Activated CD4-positive, alpha-beta T cell treated with anti-CD3 and anti-CD28 coated beads for 4 hours (primary cell): ENCODE data around the gene CREB3.

Source experiments
- DNase-seq, 2 donors: peaks; one replicate each; pipeline ENCODE4 v3.0.0-alpha.2; 2020

CREB3 gene

GRCh38 chr9:35702696-35703095, 29.8 kb upstream of the CREB3 start:
- no peak for DNase-seq

- no peak for DNase-seq
Observed at GRCh38 chr9:35703906-35704672, 28.4 kb upstream of the CREB3 start.

- DNase-seq: no peak
Observed at GRCh38 chr9:35705372-35705771, 27.1 kb upstream of the CREB3 start.

GRCh38 chr9:35705836-35706430, 26.5 kb upstream of the CREB3 start:
- DNase-seq: no peak

- DNase-seq: no peak
Observed at GRCh38 chr9:35706951-35707350, 25.5 kb upstream of the CREB3 start.

- DNase-seq: no peak
Observed at GRCh38 chr9:35708146-35708545, 24.3 kb upstream of the CREB3 start.

- no peak for DNase-seq
Observed at GRCh38 chr9:35710818-35711500, 21.5 kb upstream of the CREB3 start.

- DNase-seq: no peak
Observed at GRCh38 chr9:35711501-35712428, 20.7 kb upstream of the CREB3 start.

- no peak for DNase-seq
Observed at GRCh38 chr9:35712762-35713400, 19.6 kb upstream of the CREB3 start.

GRCh38 chr9:35713578-35713977, 18.9 kb upstream of the CREB3 start:
- DNase-seq: no peak

GRCh38 chr9:35714123-35714522, 18.3 kb upstream of the CREB3 start:
- no peak for DNase-seq

- DNase-seq: no peak
Observed at GRCh38 chr9:35714579-35715252, 17.8 kb upstream of the CREB3 start.

GRCh38 chr9:35716230-35716629, 16.2 kb upstream of the CREB3 start:
- DNase-seq: no peak

- no peak for DNase-seq
Observed at GRCh38 chr9:35717132-35717870, 15.2 kb upstream of the CREB3 start.

GRCh38 chr9:35718721-35719511, 13.6 kb upstream of the CREB3 start:
- DNase-seq: no peak

- no peak for DNase-seq
Observed at GRCh38 chr9:35719546-35719945, 12.9 kb upstream of the CREB3 start.

- DNase-seq: no peak
Observed at GRCh38 chr9:35723426-35723825, 9.0 kb upstream of the CREB3 start.

GRCh38 chr9:35723908-35724307, 8.6 kb upstream of the CREB3 start:
- DNase-seq: no peak

GRCh38 chr9:35725362-35725761, 7.1 kb upstream of the CREB3 start:
- no peak for DNase-seq

- DNase-seq: no peak
Observed at GRCh38 chr9:35726931-35727330, 5.5 kb upstream of the CREB3 start.
